ENCODE measurements around the gene ABHD2. TPM values are rescaled to one million over a fixed set of nuclear protein-coding genes. Genes with fewer than 3 reads are reported as not detected.

Gene ABHD2
- total RNA-seq, 1 donor, result 115 TPM

GRCh38 chr15:89149501-89150101, 61.3 kb downstream of the ABHD2 start:
- H4K20me1 ChIP-seq (ENCODE audit: insufficient read depth, low read length), result peaks cover 10% of the 10 kb centered on the region
- no peak for TF ChIP-seq CTCF (IDR thresholded peaks at IDR 0.05; ENCODE audit: extremely low read depth, low read depth, low read length)
- no peak overlapping the region for H3K27ac ChIP-seq (ENCODE audit: low read depth, low read length)
- no peak overlapping the region for H3K4me3 ChIP-seq (ENCODE audit: insufficient read depth, low read length)
- H3K27me3 ChIP-seq (ENCODE audit: insufficient read depth, low read length), result no peaks in the 10 kb centered on the region
- DNase-seq (ENCODE audit: insufficient read length, low spot score, missing footprints), result no peak
- H3K79me2 ChIP-seq (ENCODE audit: insufficient read depth, low read length), result peaks cover 38% of the 10 kb centered on the region
- H2AFZ ChIP-seq (ENCODE audit: low read length), result no peak overlapping the region
- peaks cover 35% of the 10 kb centered on the region for H3K36me3 ChIP-seq (ENCODE audit: insufficient read depth, low read length)
- no peaks in the 10 kb centered on the region for H3K4me1 ChIP-seq (ENCODE audit: insufficient read depth, low read length)
- H3K4me2 ChIP-seq (ENCODE audit: insufficient read depth, low read length), result no peak overlapping the region
- H3K9me3 ChIP-seq (ENCODE audit: low read depth, low read length), result no peaks in the 10 kb centered on the region

GRCh38 chr15:89150287-89150686, 62.0 kb downstream of the ABHD2 start:
- Histone ChIP-seq H2AFZ (ENCODE audit: low read length) (no peak overlapping the region), H3K27me3 (ENCODE audit: insufficient read depth, low read length) (no peaks in the 10 kb centered on the region), H3K4me3 (ENCODE audit: insufficient read depth, low read length) (no peak overlapping the region), H3K36me3 (ENCODE audit: insufficient read depth, low read length) (peaks cover 37% of the 10 kb centered on the region), H3K9me3 (ENCODE audit: low read depth, low read length) (no peaks in the 10 kb centered on the region), H3K27ac (ENCODE audit: low read depth, low read length) (no peak overlapping the region), H4K20me1 (ENCODE audit: insufficient read depth, low read length) (peaks cover 7% of the 10 kb centered on the region), H3K4me1 (ENCODE audit: insufficient read depth, low read length) (no peaks in the 10 kb centered on the region), H3K4me2 (ENCODE audit: insufficient read depth, low read length) (no peak overlapping the region), H3K79me2 (ENCODE audit: insufficient read depth, low read length) (peaks cover 37% of the 10 kb centered on the region)
- no peak for TF ChIP-seq CTCF (IDR thresholded peaks at IDR 0.05; ENCODE audit: extremely low read depth, low read depth, low read length)
- no peak for DNase-seq (ENCODE audit: insufficient read length, low spot score, missing footprints)

- Histone ChIP-seq H3K9me3 (ENCODE audit: low read depth, low read length) (no peaks in the 10 kb centered on the region), H2AFZ (ENCODE audit: low read length) (no peak overlapping the region), H4K20me1 (ENCODE audit: insufficient read depth, low read length) (peaks cover 2% of the 10 kb centered on the region), H3K27me3 (ENCODE audit: insufficient read depth, low read length) (no peaks in the 10 kb centered on the region), H3K79me2 (ENCODE audit: insufficient read depth, low read length) (peaks cover 29% of the 10 kb centered on the region), H3K4me1 (ENCODE audit: insufficient read depth, low read length) (no peaks in the 10 kb centered on the region), H3K36me3 (ENCODE audit: insufficient read depth, low read length) (peaks cover 38% of the 10 kb centered on the region), H3K27ac (ENCODE audit: low read depth, low read length) (no peak overlapping the region), H3K4me2 (ENCODE audit: insufficient read depth, low read length) (no peak overlapping the region), H3K4me3 (ENCODE audit: insufficient read depth, low read length) (no peak overlapping the region)
- no peak for DNase-seq (ENCODE audit: insufficient read length, low spot score, missing footprints)
- TF ChIP-seq CTCF (IDR thresholded peaks at IDR 0.05; ENCODE audit: extremely low read depth, low read depth, low read length), result no peak
Observed at GRCh38 chr15:89150762-89151664, 62.8 kb downstream of the ABHD2 start.

- Histone ChIP-seq H3K79me2 (ENCODE audit: insufficient read depth, low read length) (peaks cover 15% of the 10 kb centered on the region), H3K4me3 (ENCODE audit: insufficient read depth, low read length) (no peak overlapping the region), H3K36me3 (ENCODE audit: insufficient read depth, low read length) (peaks cover 46% of the 10 kb centered on the region), H3K9me3 (ENCODE audit: low read depth, low read length) (no peaks in the 10 kb centered on the region), H3K4me1 (ENCODE audit: insufficient read depth, low read length) (no peaks in the 10 kb centered on the region), H3K4me2 (ENCODE audit: insufficient read depth, low read length) (no peak overlapping the region), H4K20me1 (ENCODE audit: insufficient read depth, low read length) (no peaks in the 10 kb centered on the region), H2AFZ (ENCODE audit: low read length) (no peak overlapping the region), H3K27ac (ENCODE audit: low read depth, low read length) (no peak overlapping the region), H3K27me3 (ENCODE audit: insufficient read depth, low read length) (no peaks in the 10 kb centered on the region)
- TF ChIP-seq CTCF (IDR thresholded peaks at IDR 0.05; ENCODE audit: extremely low read depth, low read depth, low read length), result no peak
- DNase-seq (ENCODE audit: insufficient read length, low spot score, missing footprints), result no peak
Observed at GRCh38 chr15:89155122-89155521, 66.9 kb downstream of the ABHD2 start.
